ENCODE measurements around the gene CEP170B. TPM values are rescaled to one million over a fixed set of nuclear protein-coding genes. Genes with fewer than 3 reads are reported as not detected.

Gene CEP170B
- total and polyA plus RNA-seq, 9 of the 15 experiments (the other 6 are each of a cell fraction or from before 2014, with no cell fraction given), result 0.01 to 10.2 (median 2.2) TPM

DNA sequence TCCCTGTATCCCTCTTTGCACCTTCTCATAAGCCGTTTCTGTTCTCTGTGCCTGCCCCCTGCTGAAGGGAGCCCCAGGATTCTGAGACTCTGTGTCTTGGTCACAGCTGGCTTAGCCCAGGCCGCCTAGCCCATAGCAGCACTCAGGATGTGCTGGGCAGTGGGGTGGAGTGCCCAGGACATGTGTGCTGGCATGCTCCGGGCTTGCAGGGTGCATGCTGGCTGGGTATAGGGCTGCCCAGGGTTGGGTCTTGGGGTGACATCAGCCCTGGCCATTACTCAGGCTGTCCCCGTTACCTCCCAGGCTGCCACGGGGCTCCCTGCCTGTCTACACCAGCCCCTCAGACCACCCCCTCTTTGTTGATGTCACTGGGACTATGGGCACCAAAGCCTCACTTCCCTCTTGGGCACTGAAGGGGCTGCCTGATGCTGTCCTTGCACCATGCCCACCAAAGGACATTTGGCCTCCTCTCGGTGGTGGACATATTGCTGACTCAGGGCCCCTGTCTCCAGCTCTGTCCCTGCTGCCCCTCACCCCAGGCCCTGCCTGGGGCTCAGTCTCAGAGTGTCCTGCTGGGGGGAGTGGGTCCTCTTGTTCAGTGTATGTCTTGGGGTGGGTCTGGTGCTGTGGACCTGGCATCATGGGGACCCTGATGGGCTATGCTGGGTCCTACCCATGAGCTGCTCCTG, 2.4 kb downstream of the CEP170B start:
- no peaks in the 10 kb centered on the region for H3K9me3 ChIP-seq (replicated peaks; ENCODE audit: control insufficient read depth, insufficient read depth, low read depth, low read length)
- BruUV-seq (replicated peaks), result no TSS peak
- no peak overlapping the region for H3K4me2 ChIP-seq (ENCODE audit: insufficient read depth, low read length)
- no peak overlapping the region for H2AFZ ChIP-seq (ENCODE audit: low read depth, low read length)
- H3K27ac ChIP-seq (ENCODE audit: extremely low read depth, low read depth, low read length), result no peak overlapping the region
- peaks cover 17% of the 10 kb centered on the region for H3K79me2 ChIP-seq (ENCODE audit: control insufficient read depth, insufficient read depth, low read length)
- no peak overlapping the region for H3K4me3 ChIP-seq
- H3K9me1 ChIP-seq (ENCODE audit: control insufficient read depth, insufficient read depth, low read length), result peaks cover 3% of the 10 kb centered on the region
- in situ Hi-C loops (cut with MboI) (no loop called here), intact Hi-C loops (cut with micrococcal nuclease) (no loop called here)
- H4K20me1 ChIP-seq (replicated peaks; ENCODE audit: control insufficient read depth, insufficient read depth, low read length), result 0 out of 2 replicates have a peak, but pooled peaks cover 9% of the 10 kb centered on the region
- POLR2A ChIA-PET, result interaction anchor here (1.2 kb wide), 1 partner anchor 11 kb away, joined by 3 read pairs; no protein-coding TSS in a partner anchor
- no peaks in the 10 kb centered on the region for H3K36me3 ChIP-seq (ENCODE audit: control insufficient read depth, insufficient read depth, low read length)
- no peaks in the 10 kb centered on the region for H3K27me3 ChIP-seq (ENCODE audit: control insufficient read depth in 2 of 2, insufficient read depth in 2 of 2, low read length in 2 of 2)
- TF ChIP-seq SMAD1 (IDR thresholded peaks at IDR 0.05; ENCODE audit: low read depth, low read length, partially characterized antibody) (no peak), ZNF224 (CRISPR knock-in tag; IDR thresholded peaks at IDR 0.05) (no peak), RFX7 (CRISPR knock-in tag; IDR thresholded peaks at IDR 0.05) (no peak), RUNX1 (IDR thresholded peaks at IDR 0.05; ENCODE audit: low read depth) (no peak), GTF2E2 (tag; IDR thresholded peaks at IDR 0.05) (no peak), SAP30 (IDR thresholded peaks at IDR 0.05; ENCODE audit: borderline replicate concordance, insufficient read depth, low read depth, low read length, poor library complexity, severe bottlenecking) (no peak), ZFP30 (CRISPR knock-in tag; IDR thresholded peaks at IDR 0.05; ENCODE audit: borderline replicate concordance) (no peak), SAFB2 (IDR thresholded peaks at IDR 0.05; ENCODE audit: borderline replicate concordance, low read depth, low read length, severe bottlenecking) (no peak), TAL1 (IDR thresholded peaks at IDR 0.05) (no peak), CCNT2 (IDR thresholded peaks at IDR 0.05; ENCODE audit: borderline replicate concordance, extremely low read depth, insufficient read length, low read depth, low read length) (no peak), POLR2AphosphoS2 (IDR thresholded peaks at IDR 0.05; ENCODE audit: low read length) (no peak), YY1 (IDR thresholded peaks at IDR 0.05; ENCODE audit: borderline replicate concordance in 1 of 3, control insufficient read depth in 1 of 3, extremely low read depth in 1 of 3, insufficient read depth in 3 of 3, insufficient read length in 1 of 3, insufficient replicate concordance in 2 of 3, low read depth in 1 of 3, low read length in 2 of 3) (no peak), RBM17 (IDR thresholded peaks at IDR 0.05; ENCODE audit: borderline replicate concordance, low read depth, low read length) (no peak), ZFX (CRISPR knock-in tag; IDR thresholded peaks at IDR 0.05) (no peak)
- TF ChIP-seq, protein P1, sequence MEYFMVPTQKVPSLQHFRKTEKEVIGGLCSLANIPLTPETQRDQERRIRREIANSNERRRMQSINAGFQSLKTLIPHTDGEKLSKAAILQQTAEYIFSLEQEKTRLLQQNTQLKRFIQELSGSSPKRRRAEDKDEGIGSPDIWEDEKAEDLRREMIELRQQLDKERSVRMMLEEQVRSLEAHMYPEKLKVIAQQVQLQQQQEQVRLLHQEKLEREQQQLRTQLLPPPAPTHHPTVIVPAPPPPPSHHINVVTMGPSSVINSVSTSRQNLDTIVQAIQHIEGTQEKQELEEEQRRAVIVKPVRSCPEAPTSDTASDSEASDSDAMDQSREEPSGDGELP (CRISPR knock-in tag; IDR thresholded peaks at IDR 0.05; ENCODE audit: borderline replicate concordance), result no peak
- TF ChIP-seq, protein P2, sequence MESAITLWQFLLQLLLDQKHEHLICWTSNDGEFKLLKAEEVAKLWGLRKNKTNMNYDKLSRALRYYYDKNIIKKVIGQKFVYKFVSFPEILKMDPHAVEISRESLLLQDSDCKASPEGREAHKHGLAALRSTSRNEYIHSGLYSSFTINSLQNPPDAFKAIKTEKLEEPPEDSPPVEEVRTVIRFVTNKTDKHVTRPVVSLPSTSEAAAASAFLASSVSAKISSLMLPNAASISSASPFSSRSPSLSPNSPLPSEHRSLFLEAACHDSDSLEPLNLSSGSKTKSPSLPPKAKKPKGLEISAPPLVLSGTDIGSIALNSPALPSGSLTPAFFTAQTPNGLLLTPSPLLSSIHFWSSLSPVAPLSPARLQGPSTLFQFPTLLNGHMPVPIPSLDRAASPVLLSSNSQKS (CRISPR knock-in tag; IDR thresholded peaks at IDR 0.05), result no peak
- TF ChIP-seq, protein P3, sequence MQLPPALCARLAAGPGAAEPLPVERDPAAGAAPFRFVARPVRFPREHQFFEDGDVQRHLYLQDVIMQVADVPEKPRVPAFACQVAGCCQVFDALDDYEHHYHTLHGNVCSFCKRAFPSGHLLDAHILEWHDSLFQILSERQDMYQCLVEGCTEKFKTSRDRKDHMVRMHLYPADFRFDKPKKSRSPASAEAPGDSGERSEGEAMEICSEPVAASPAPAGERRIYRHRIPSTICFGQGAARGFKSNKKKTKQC (CRISPR knock-in tag; IDR thresholded peaks at IDR 0.05), result no peak
- FAIRE-seq, result no peak
- no peak for DNase-seq (ENCODE audit: extremely low read depth in 1 of 4, low spot score in 3 of 4)
- H3K4me1 ChIP-seq (replicated peaks in 1 of 2; ENCODE audit: control insufficient read depth in 2 of 2, insufficient read depth in 2 of 2, low read length in 2 of 2), result peaks cover 0 to 73% of the 10 kb centered on the region in 2 experiments; a peak in 3 of 5 replicates
- WGBS (ENCODE audit: insufficient coverage, low coverage, missing lambda C conversion rate), result 91% methylated on average over 5 of the region's 6 CpGs
- no peak for ATAC-seq
- CTCF ChIA-PET (ENCODE audit: low intra/inter-chr PET ratio), result no interaction called here
- H3K9ac ChIP-seq (ENCODE audit: insufficient read depth in 1 of 2, low read depth in 2 of 2, low read length in 2 of 2), result peak overlapping the region in 1 of 2 experiments; percentile 71; a peak in 1 of 4 replicates

All from K562 (cell line).